HUES48 (cell line): Measurements from ENCODE around the gene HSPA8.
"Not testable (repeated sequence)": the region's sequence is repeated elsewhere in the genome, so short reads cannot be mapped to it uniquely, and the experiment has no call there.

ENCODE experiments used
- H3K27ac ChIP-seq: one replicate; pipeline ENCODE4 v1.7.0; 2013; ENCODE audit warnings: low read depth, low read length, inconsistent platforms
- H3K27me3 ChIP-seq: 2 replicates; pipeline ENCODE4 v1.6.1; 2013; ENCODE audit warnings: mild to moderate bottlenecking, low read length; ENCODE audit not compliant: control insufficient read depth, insufficient read depth
- H3K36me3 ChIP-seq: 2 replicates; pipeline ENCODE4 v1.6.1; 2013; ENCODE audit warnings: low read length; ENCODE audit not compliant: control insufficient read depth, insufficient read depth
- H3K4me1 ChIP-seq: 2 replicates; pipeline ENCODE4 v1.6.1; 2013; ENCODE audit warnings: mild to moderate bottlenecking, low read length; ENCODE audit not compliant: control insufficient read depth, insufficient read depth
- H3K4me3 ChIP-seq: 2 replicates; pipeline ENCODE4 v1.5.1; 2013; ENCODE audit warnings: mild to moderate bottlenecking, low read depth, low read length
- H3K9ac ChIP-seq: 2 replicates; pipeline ENCODE4 v1.6.1; 2013; ENCODE audit warnings: mild to moderate bottlenecking, low read depth, low read length, moderate library complexity
- H3K9me3 ChIP-seq: 2 replicates; pipeline ENCODE4 v1.6.1; 2013; ENCODE audit warnings: low read length; ENCODE audit not compliant: control insufficient read depth, insufficient read depth

Gene HSPA8

GRCh38 chr11:123072762-123073161 is 10.8 kb upstream of the HSPA8 start:
- Histone ChIP-seq H3K4me3 (no peak overlapping the region), H3K27me3 (no peaks in the 10 kb centered on the region), H3K9me3 (no peaks in the 10 kb centered on the region), H3K27ac (no peak overlapping the region), H3K9ac (no peak overlapping the region), H3K4me1 (peaks cover 28% of the 10 kb centered on the region), H3K36me3 (peaks cover 14% of the 10 kb centered on the region)

DNA sequence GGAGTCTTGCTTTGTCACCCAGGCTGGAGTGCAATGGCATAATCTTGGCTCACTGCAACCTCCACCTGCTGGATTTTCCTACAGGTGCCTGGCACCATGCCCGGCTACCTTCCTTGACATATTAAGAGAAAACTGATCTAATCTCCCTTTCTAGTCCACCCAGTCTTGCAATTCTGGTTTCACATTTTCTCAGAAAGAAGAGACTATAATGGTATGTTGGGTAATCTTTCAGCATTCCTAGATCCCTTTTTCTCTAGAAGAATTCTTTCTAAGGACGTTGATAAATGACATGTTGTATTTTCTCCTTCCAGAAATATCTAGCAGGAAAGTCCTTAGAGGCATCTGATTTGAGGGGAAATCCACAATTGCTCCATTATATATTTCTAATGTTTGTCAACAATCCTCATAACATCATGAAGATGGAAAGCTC is 10.4 kb upstream of the HSPA8 start:
- no peak overlapping the region for H3K4me3 ChIP-seq
- no peaks in the 10 kb centered on the region for H3K9me3 ChIP-seq
- no peak overlapping the region for H3K27ac ChIP-seq
- H3K27me3 ChIP-seq: no peaks in the 10 kb centered on the region
- peaks cover 14% of the 10 kb centered on the region for H3K36me3 ChIP-seq
- H3K4me1 ChIP-seq: peaks cover 28% of the 10 kb centered on the region
- H3K9ac ChIP-seq: no peak overlapping the region

GRCh38 chr11:123069908-123070821 is 8.2 kb upstream of the HSPA8 start:
- H3K4me1 ChIP-seq: peaks cover 28% of the 10 kb centered on the region
- no peaks in the 10 kb centered on the region for H3K9me3 ChIP-seq
- peaks cover 14% of the 10 kb centered on the region for H3K36me3 ChIP-seq
- no peak overlapping the region for H3K4me3 ChIP-seq
- H3K27ac ChIP-seq: peak overlapping the region; percentile 11
- H3K27me3 ChIP-seq: no peaks in the 10 kb centered on the region
- H3K9ac ChIP-seq: no peak overlapping the region

DNA sequence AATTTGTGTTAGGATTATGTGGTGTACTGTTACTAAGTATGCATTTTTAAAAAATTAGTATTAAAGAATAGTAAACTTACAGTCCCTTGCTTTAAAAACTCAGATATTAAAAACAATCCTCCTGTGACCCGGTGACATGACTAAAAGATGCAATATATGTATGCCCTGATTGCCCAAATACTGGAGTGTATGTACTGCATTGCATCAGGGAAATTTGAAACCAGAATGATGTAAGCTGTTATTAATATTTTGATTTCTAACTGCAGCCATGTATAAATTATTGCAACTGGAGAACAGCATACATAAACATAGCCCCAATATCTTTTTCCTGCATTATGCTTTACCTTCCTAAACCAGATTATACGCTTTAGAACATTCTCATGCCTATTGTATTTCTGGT is 3.7 kb upstream of the HSPA8 start:
- H3K27ac ChIP-seq: no peak overlapping the region
- no peak overlapping the region for H3K9ac ChIP-seq
- H3K9me3 ChIP-seq: no peaks in the 10 kb centered on the region
- H3K36me3 ChIP-seq: peaks cover 10% of the 10 kb centered on the region
- H3K4me1 ChIP-seq: peaks cover 24% of the 10 kb centered on the region
- H3K4me3 ChIP-seq: no peak overlapping the region
- H3K27me3 ChIP-seq: no peaks in the 10 kb centered on the region

GRCh38 chr11:123063826-123064657 is 2.1 kb upstream of the HSPA8 start:
- Histone ChIP-seq H3K4me3 (peak overlapping the region; percentile 95), H3K4me1 (peaks cover 10% of the 10 kb centered on the region), H3K36me3 (peaks cover 26% of the 10 kb centered on the region)

GRCh38 chr11:123062892-123063825 is 1.2 kb upstream of the HSPA8 start:
- peak overlapping the region; percentile 95 for H3K4me3 ChIP-seq
- H3K27ac ChIP-seq: peak overlapping the region; percentile 100
- peak overlapping the region; percentile 99 for H3K9ac ChIP-seq
- H3K36me3 ChIP-seq: peaks cover 35% of the 10 kb centered on the region
- H3K27me3 ChIP-seq: no peaks in the 10 kb centered on the region
- H3K9me3 ChIP-seq: no peaks in the 10 kb centered on the region
- H3K4me1 ChIP-seq: peaks cover 10% of the 10 kb centered on the region

More at GRCh38 chr11:123063826-123064657, 2.1 kb upstream of the HSPA8 start:
- Histone ChIP-seq H3K9me3 (no peaks in the 10 kb centered on the region), H3K27ac (peak overlapping the region; percentile 100), H3K9ac (peak overlapping the region; percentile 99), H3K27me3 (no peaks in the 10 kb centered on the region)

DNA sequence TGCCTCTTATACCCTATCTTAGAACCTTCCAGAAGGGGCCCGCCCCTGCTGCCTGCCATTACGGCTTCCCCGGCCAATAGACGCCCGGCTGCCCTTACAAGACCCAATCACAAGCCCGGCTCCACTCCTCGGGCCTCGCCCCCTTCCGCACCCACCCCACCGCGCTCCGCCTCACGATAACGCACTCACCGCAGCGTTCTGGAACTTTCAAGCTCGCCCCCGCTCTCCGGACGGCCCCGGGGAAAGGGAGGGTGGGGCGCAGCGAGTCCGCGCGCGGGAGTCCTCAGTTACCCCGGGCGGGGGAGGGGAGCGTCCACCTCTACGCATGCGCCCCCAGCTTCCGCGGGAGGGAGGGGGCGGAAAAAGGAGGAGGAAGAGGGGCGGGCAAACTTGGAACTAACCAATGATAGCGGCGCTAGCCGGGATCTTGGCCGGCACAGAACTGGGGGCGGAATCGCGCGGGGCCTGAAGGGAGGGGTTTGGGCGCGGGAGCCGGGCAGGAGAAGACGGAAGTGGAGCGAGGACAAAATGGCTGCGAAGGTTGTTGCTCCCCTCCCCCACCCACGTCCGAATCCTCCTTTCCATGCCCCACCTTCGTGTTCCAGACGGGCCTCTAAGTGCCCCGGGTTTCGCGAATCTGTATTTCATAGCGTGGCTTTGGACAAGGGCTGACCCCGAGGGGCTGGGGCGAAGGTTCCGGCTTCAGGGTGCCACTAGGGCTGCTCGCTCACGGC is 389 bp upstream of the HSPA8 start:
- H3K4me3 ChIP-seq: peak overlapping the region; percentile 95
- no peaks in the 10 kb centered on the region for H3K27me3 ChIP-seq
- H3K27ac ChIP-seq: peak overlapping the region; percentile 100
- H3K9ac ChIP-seq: peak overlapping the region; percentile 99
- H3K36me3 ChIP-seq: peaks cover 43% of the 10 kb centered on the region
- H3K9me3 ChIP-seq: no peaks in the 10 kb centered on the region
- peaks cover 10% of the 10 kb centered on the region for H3K4me1 ChIP-seq

DNA sequence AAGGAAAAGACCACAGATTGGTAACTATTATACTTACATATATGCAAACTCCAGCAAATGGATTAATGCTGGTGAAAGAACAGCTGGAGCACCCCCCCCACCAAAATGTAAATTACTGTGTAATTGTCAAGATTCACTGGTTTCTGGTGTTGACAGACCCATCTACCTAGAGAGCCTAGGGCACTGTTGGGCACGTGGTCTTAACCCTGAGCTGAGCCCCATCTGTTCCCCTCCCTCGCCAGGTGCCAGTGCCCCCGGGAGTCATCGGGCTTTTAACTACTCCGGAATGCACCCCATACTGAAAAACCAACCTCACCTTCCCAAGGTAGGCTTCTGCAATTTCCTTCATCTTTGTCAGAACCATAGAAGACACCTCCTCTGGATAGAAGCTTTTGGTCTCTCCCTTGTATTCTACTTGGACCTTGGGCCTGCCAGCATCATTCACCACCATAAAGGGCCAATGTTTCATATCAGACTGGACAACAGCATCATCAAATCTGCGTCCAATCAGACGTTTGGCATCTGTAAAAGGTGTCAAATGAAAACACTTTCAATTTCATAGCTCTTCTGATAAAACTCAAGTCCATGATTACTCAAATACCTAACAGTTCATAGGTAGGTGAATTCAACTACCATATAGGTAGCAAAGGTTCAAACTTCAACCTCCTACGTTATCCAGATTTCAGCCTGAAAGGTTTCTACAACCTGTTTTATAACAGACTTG is 1.5 kb downstream of the HSPA8 start:
- peaks cover 10% of the 10 kb centered on the region for H3K4me1 ChIP-seq
- H3K36me3 ChIP-seq: peaks cover 62% of the 10 kb centered on the region
- H3K27me3 ChIP-seq: no peaks in the 10 kb centered on the region
- no peaks in the 10 kb centered on the region for H3K9me3 ChIP-seq
- peak overlapping the region; percentile 95 for H3K4me3 ChIP-seq
- H3K9ac ChIP-seq: peak overlapping the region; percentile 93
- H3K27ac ChIP-seq: peak overlapping the region; percentile 100

DNA sequence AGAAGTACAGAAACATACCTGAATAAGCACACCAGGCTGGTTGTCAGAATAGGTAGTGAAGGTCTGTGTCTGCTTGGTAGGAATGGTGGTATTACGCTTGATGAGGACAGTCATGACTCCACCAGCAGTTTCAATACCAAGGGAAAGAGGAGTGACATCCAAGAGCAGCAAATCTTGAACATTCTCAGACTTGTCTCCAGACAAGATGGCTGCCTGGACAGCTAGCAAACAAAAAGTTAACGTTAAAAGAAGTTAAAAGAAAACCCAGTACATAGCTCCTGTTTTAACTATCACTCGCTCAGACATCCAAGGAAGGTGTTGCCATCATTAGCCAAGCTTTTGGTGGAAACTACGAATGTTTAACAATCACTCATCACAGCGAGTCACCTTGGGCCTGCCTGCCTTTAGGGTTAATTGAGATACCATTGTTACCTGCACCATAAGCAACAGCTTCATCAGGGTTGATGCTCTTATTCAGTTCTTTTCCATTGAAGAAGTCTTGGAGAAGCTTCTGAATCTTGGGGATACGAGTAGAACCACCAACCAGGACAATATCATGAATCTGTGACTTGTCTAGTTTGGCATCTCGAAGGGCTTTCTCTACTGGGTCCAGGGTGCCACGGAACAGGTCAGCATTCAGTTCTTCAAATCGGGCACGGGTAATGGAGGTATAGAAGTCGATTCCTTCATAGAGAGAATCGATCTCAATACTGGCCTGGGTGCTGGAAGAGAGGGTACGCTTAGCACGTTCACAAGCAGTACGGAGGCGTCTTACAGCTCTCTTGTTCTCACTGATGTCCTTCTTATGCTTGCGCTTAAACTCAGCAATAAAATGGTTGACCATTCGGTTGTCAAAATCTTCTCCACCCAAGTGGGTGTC is 2.7 kb downstream of the HSPA8 start:
- not testable (repeated sequence) for H3K9me3 ChIP-seq, H3K27me3 ChIP-seq, H3K4me1 ChIP-seq
- H3K9ac ChIP-seq: peak overlapping the region; percentile 93; the same call in 1 of the 2 replicates
- H3K27ac ChIP-seq: peak overlapping the region; percentile 100
- peaks cover 68% of the 10 kb centered on the region for H3K36me3 ChIP-seq
- H3K4me3 ChIP-seq: peak overlapping the region; percentile 95
